GM06990 (cell line): Measurements from ENCODE around the gene PHF14.
"Not testable (repeated sequence)": the region's sequence is repeated elsewhere in the genome, so short reads cannot be mapped to it uniquely, and the experiment has no call there.

ENCODE experiments used
- DNase-seq: peaks from one replicate; pipeline ENCODE4 v3.0.0-alpha.2; 2011; ENCODE audit not compliant: insufficient read length; ENCODE audit errors: extremely low read depth
- H3K27me3 ChIP-seq: replicated peaks from 2 replicates; pipeline ENCODE4 v1.6.0; 2011; ENCODE audit warnings: low read length; ENCODE audit not compliant: control insufficient read depth, insufficient read depth
- H3K36me3 ChIP-seq: 2 replicates; pipeline ENCODE4 v1.5.1; 2011; ENCODE audit warnings: low read length; ENCODE audit not compliant: control insufficient read depth, insufficient read depth
- H3K4me3 ChIP-seq: replicated peaks from 2 replicates; pipeline ENCODE4 v1.5.1; 2011; ENCODE audit warnings: low read depth, mild to moderate bottlenecking, control low read depth, low read length
- CTCF ChIP-seq: IDR thresholded peaks from 2 replicates; pipeline ENCODE4 v1.5.1; 2011; ENCODE audit warnings: low read length, control low read depth, mild to moderate bottlenecking, inconsistent platforms; ENCODE audit not compliant: insufficient read depth, poor library complexity, severe bottlenecking

The PHF14 gene

GRCh38 chr7:10977113-10977512 is 3.4 kb downstream of the PHF14 start:
- Histone ChIP-seq H3K27me3 (no peaks in the 10 kb centered on the region), H3K36me3 (no peaks in the 10 kb centered on the region), H3K4me3 (no peak overlapping the region)
- no peak for TF ChIP-seq CTCF
- no peak for DNase-seq

- no peaks in the 10 kb centered on the region for H3K27me3 ChIP-seq
- no peak overlapping the region for H3K4me3 ChIP-seq
- DNase-seq: no peak
- TF ChIP-seq CTCF: no peak
- 0 out of 2 replicates have a peak, but pooled peaks cover 1% of the 10 kb centered on the region for H3K36me3 ChIP-seq
These were observed 7.6 kb downstream of the PHF14 start for GRCh38 chr7:10981317-10981716.

- not testable (repeated sequence) for H3K27me3 ChIP-seq, DNase-seq, H3K4me3 ChIP-seq, H3K36me3 ChIP-seq
These were observed 17.1 kb downstream of the PHF14 start for GRCh38 chr7:10990748-10991147.

- not testable (repeated sequence) for H3K4me3 ChIP-seq, H3K36me3 ChIP-seq, H3K27me3 ChIP-seq, DNase-seq
These were observed 22.0 kb downstream of the PHF14 start for GRCh38 chr7:10995482-10996166.

- no peak for DNase-seq
These were observed 25.5 kb downstream of the PHF14 start for GRCh38 chr7:10998996-10999757.

GRCh38 chr7:11005202-11005601 is 31.5 kb downstream of the PHF14 start:
- no peak for DNase-seq
- Histone ChIP-seq H3K36me3 (no peaks in the 10 kb centered on the region), H3K4me3 (no peak overlapping the region), H3K27me3 (no peaks in the 10 kb centered on the region)
- no peak for TF ChIP-seq CTCF

More at GRCh38 chr7:10998996-10999757, 25.5 kb downstream of the PHF14 start:
- H3K27me3 ChIP-seq: no peaks in the 10 kb centered on the region
- TF ChIP-seq CTCF: no peak
- no peak overlapping the region for H3K4me3 ChIP-seq
- H3K36me3 ChIP-seq: no peaks in the 10 kb centered on the region; the same call in none of the 2 replicates
